GM23338 (cell line): ENCODE results near the gene ABCA5.

Experiments used
- CREB1 ChIP-seq: fragments of 250-450 bp; sonication (Bioruptor Pico); IDR thresholded peaks from 2 replicates; pipeline ENCODE4 v1.5.0; 2020; ENCODE audit warnings: low read depth, mild to moderate bottlenecking, moderate library complexity
- CTCF ChIP-seq, 2 experiments: fragments of 200-600 bp in 1 of 2; sonication (generic) in 1 of 2; conservative IDR thresholded peaks; 2 replicates each; pipeline versions ENCODE4 v1.5.1 to v1.6.1; 2016 to 2017; ENCODE audit warnings: antibody characterized with exemption in 2 of 2, low read depth in 2 of 2, mild to moderate bottlenecking in 2 of 2, moderate library complexity in 1 of 2
- EZH2 ChIP-seq: fragments of 200-600 bp; sonication (generic); IDR thresholded peaks from one replicate; pipeline ENCODE4 v1.8.0; 2017; ENCODE audit warnings: antibody characterized with exemption, mild to moderate bottlenecking, low read depth; ENCODE audit not compliant: unreplicated experiment
- EZH2phosphoT487 ChIP-seq: fragments of 200-600 bp; sonication (generic); IDR thresholded peaks from one replicate; pipeline ENCODE4 v1.8.1; 2018; ENCODE audit warnings: antibody characterized with exemption; ENCODE audit not compliant: unreplicated experiment
- JUNB ChIP-seq: IDR thresholded peaks from one replicate; pipeline ENCODE4 v1.6.1; 2016; ENCODE audit warnings: antibody characterized with exemption; ENCODE audit not compliant: unreplicated experiment
- NANOG ChIP-seq: IDR thresholded peaks from 2 replicates; pipeline ENCODE4 v1.6.1; 2016; ENCODE audit warnings: antibody characterized with exemption, borderline replicate concordance
- POLR2AphosphoS5 ChIP-seq: IDR thresholded peaks from 2 replicates; pipeline ENCODE4 v1.6.1; 2016; ENCODE audit warnings: antibody characterized with exemption, low read depth
- REST ChIP-seq: IDR thresholded peaks from one replicate; pipeline ENCODE4 v1.6.1; 2018; ENCODE audit warnings: antibody characterized with exemption; ENCODE audit not compliant: unreplicated experiment
- STAT1 ChIP-seq: IDR thresholded peaks from one replicate; pipeline ENCODE4 v1.6.1; 2016; ENCODE audit warnings: antibody characterized with exemption; ENCODE audit not compliant: unreplicated experiment
- ZNF114 ChIP-seq: fragments of 250-450 bp; sonication (Bioruptor Pico); IDR thresholded peaks from 2 replicates; pipeline ENCODE4 v1.5.0; 2020; ENCODE audit warnings: mild to moderate bottlenecking, moderate library complexity
- ZNF331 ChIP-seq: fragments of 250-450 bp; sonication (Bioruptor Pico); IDR thresholded peaks from 2 replicates; pipeline ENCODE4 v1.5.0; 2020; ENCODE audit warnings: low read depth, mild to moderate bottlenecking, moderate library complexity
- ZNF462 ChIP-seq: fragments of 250-450 bp; sonication (Bioruptor Pico); IDR thresholded peaks from 2 replicates; pipeline ENCODE4 v1.5.0; 2020; ENCODE audit warnings: mild to moderate bottlenecking, moderate library complexity

- TF ChIP-seq CTCF (conservative IDR thresholded peaks at IDR 0.05; ENCODE audit: low read depth in 2 of 2) (no peak), POLR2AphosphoS5 (no peak), CREB1 (CRISPR knock-in tag) (no peak), EZH2phosphoT487 (no peak), NANOG (no peak), EZH2 (no peak), ZNF462 (CRISPR knock-in tag) (no peak), REST (no peak), JUNB (no peak), ZNF114 (CRISPR knock-in tag) (no peak), ZNF331 (CRISPR knock-in tag) (no peak), STAT1 (no peak)
Observed at GRCh38 chr17:69348429-69348828, 21.5 kb upstream of the ABCA5 start.
